Ascending aorta (tissue), 2 donors: ENCODE data around the gene COA8. TPM values are rescaled to one million over a fixed set of nuclear protein-coding genes. Genes with fewer than 3 reads are reported as not detected.

Source experiments
- DNase-seq, 2 donors: peaks; one replicate each; pipeline ENCODE4 v3.0.0-alpha.2; 2019; ENCODE audit warnings: low spot score in 2 of 2
- H3K27ac ChIP-seq, 2 donors: fragments of 200-600 bp; sonication (generic); one replicate each; pipeline ENCODE4 v1.5.1; 2016 to 2017; ENCODE audit warnings: mild to moderate bottlenecking in 1 of 2
- H3K27me3 ChIP-seq: fragments of 200-600 bp; sonication (generic); one replicate; pipeline ENCODE4 v1.5.1; 2017
- H3K36me3 ChIP-seq, 2 donors: fragments of 200-600 bp; sonication (generic); one replicate each; pipeline ENCODE4 v1.5.1; 2016
- H3K4me1 ChIP-seq, 2 donors: fragments of 200-600 bp; sonication (generic); one replicate each; pipeline ENCODE4 v1.5.1; 2016 to 2017; ENCODE audit warnings: mild to moderate bottlenecking in 1 of 2
- H3K4me3 ChIP-seq, 2 donors: fragments of 200-600 bp; sonication (generic); one replicate each; pipeline ENCODE4 v1.5.1; 2016 to 2017; ENCODE audit warnings: mild to moderate bottlenecking in 1 of 2
- H3K9me3 ChIP-seq, 2 donors: fragments of 200-600 bp; sonication (generic); one replicate each; pipeline ENCODE4 v1.5.1; 2016
- intact Hi-C: fragments of 100-400 bp; cut with DNase I; formaldehyde crosslinking; loops from one replicate; pipeline ENCODE4 v1.15.1; 2023
- total RNA-seq: library from RNA; depleted of rRNA; stranded (reverse); fragments of >200 nt; gene quantifications from one replicate; pipeline ENCODE4 v1.1.0, GENCODE V29; 2016
- TF ChIP-seq, protein P1 (sequence below), 3 experiments: fragments of 200-600 bp in 2 of 3; fragments of 450-650 bp in 1 of 3; sonication (generic) in 2 of 3; IDR thresholded peaks; one replicate each; pipeline ENCODE4 v1.5.1; 2016 to 2019; ENCODE audit warnings: antibody characterized with exemption in 3 of 3, mild to moderate bottlenecking in 1 of 3, moderate library complexity in 1 of 3

COA8 gene
- total RNA-seq, 1 donor from 2014 or later = 37.7 TPM

GRCh38 chr14:103528146-103528586 is 34.6 kb upstream of the COA8 start:
- peak overlapping the region; percentile 84 to 87 for H3K27ac ChIP-seq
- peaks cover 8 to 19% of the 10 kb centered on the region in 2 donors for H3K4me1 ChIP-seq
- intact Hi-C loops = no loop called here
- TF ChIP-seq, protein P1, sequence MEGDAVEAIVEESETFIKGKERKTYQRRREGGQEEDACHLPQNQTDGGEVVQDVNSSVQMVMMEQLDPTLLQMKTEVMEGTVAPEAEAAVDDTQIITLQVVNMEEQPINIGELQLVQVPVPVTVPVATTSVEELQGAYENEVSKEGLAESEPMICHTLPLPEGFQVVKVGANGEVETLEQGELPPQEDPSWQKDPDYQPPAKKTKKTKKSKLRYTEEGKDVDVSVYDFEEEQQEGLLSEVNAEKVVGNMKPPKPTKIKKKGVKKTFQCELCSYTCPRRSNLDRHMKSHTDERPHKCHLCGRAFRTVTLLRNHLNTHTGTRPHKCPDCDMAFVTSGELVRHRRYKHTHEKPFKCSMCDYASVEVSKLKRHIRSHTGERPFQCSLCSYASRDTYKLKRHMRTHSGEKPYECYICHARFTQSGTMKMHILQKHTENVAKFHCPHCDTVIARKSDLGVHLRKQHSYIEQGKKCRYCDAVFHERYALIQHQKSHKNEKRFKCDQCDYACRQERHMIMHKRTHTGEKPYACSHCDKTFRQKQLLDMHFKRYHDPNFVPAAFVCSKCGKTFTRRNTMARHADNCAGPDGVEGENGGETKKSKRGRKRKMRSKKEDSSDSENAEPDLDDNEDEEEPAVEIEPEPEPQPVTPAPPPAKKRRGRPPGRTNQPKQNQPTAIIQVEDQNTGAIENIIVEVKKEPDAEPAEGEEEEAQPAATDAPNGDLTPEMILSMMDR (IDR thresholded peaks at IDR 0.05) = no peak
- no peaks in the 10 kb centered on the region for H3K9me3 ChIP-seq
- H3K36me3 ChIP-seq = no peaks in the 10 kb centered on the region
- DNase-seq = no peak
- no peaks in the 10 kb centered on the region for H3K27me3 ChIP-seq
- H3K4me3 ChIP-seq = peak overlapping the region; percentile 76 to 90

- Histone ChIP-seq H3K4me1 (peaks cover 7 to 18% of the 10 kb centered on the region in 2 donors), H3K4me3 (peak within 1 kb of the TSS; percentile 76 to 90), H3K27me3 (no peaks in the 10 kb centered on the region), H3K36me3 (no peaks in the 10 kb centered on the region), H3K27ac (peak within 1 kb of the TSS; percentile 84 to 87), H3K9me3 (no peaks in the 10 kb centered on the region)
- TF ChIP-seq, protein P1 (IDR thresholded peaks at IDR 0.05) = no peak
- peak; percentile 58 to 94 for DNase-seq
- intact Hi-C loops = no loop called here
These were observed 34.0 kb upstream of the COA8 start, which contains the start of gene TRMT61A for GRCh38 chr14:103528587-103529382. TSS of gene TRMT61A (plus strand) at chr14:103529196. CDS start at chr14:103529979, 783 bp downstream.

DNA sequence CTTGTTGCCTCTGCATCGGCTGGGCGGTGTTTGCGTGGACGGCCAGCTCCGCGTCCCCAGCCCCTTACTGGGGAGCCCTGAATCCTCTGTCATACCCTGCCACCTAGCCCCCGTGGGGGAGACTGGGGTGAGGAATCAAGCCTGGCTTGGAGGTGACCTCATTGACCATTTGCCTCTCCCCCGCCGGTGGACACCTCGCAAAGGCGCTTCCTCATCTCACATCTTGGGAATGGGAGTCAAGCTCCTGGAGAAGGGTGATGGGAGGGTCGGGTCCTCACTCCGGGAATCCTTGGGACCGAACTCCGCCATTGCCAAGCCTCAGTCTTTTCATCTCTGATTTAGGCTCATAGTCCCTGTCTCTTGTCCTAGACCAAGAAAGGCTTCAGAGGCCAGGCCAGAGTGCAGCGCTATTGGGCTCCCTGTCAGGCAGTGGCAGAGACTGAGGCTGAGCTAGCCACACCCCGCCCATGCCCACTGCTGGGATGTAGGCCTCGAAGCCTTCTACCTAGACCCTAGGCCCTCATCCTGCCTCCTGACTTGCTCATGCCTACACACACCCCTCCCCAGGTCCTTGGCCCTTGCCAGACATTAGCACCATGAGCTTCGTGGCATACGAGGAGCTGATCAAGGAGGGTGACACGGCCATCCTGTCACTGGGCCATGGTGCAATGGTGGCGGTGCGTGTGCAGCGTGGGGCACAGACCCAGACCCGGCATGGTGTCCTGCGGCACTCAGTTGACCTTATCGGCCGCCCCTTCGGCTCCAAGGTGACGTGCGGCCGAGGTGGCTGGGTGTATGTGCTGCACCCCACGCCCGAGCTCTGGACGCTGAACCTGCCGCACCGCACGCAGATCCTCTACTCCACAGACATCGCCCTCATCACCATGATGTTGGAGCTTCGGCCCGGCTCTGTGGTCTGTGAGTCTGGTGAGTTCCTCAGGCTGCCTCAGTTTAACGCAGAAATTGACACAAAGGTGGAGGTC is 33.1 kb upstream of the COA8 start:
- H3K9me3 ChIP-seq = no peaks in the 10 kb centered on the region
- H3K27ac ChIP-seq = peak overlapping the region; percentile 84 to 87
- TF ChIP-seq, protein P1 (IDR thresholded peaks at IDR 0.05) = no peak
- H3K27me3 ChIP-seq = no peaks in the 10 kb centered on the region
- peak overlapping the region; percentile 76 to 90 for H3K4me3 ChIP-seq
- intact Hi-C loops = no loop called here
- H3K36me3 ChIP-seq = peaks cover 4 to 7% of the 10 kb centered on the region in 2 donors
- peaks cover 7 to 18% of the 10 kb centered on the region in 2 donors for H3K4me1 ChIP-seq
- DNase-seq = no peak

DNA sequence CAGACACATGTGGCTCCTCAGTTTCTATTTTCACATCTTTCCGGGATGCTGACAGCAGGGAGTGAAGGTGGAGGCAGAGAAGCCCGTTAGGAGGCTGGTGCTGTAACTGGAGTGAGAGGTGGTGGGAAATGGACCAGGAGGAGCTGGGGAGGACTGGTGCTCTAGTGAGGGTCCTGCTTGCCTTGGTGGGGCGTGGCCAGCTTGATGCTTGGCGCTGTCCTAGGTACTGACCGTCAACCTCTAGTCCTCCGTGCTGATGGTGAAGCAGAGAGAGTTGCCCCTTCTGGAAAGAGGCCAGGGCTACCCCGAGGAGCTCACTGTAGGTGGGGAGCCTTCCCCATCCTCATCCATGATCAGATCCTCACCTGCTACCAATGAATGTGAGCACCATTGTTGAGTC is 32.4 kb upstream of the COA8 start:
- H3K9me3 ChIP-seq = no peaks in the 10 kb centered on the region
- intact Hi-C loops = no loop called here
- H3K27me3 ChIP-seq = no peaks in the 10 kb centered on the region
- peaks cover 9 to 12% of the 10 kb centered on the region in 2 donors for H3K36me3 ChIP-seq
- H3K4me1 ChIP-seq = peaks cover 7 to 18% of the 10 kb centered on the region in 2 donors
- TF ChIP-seq, protein P1 (IDR thresholded peaks at IDR 0.05) = no peak
- no peak overlapping the region for H3K27ac ChIP-seq
- peak overlapping the region in 1 of 2 donors; percentile 90 for H3K4me3 ChIP-seq
- no peak for DNase-seq

DNA sequence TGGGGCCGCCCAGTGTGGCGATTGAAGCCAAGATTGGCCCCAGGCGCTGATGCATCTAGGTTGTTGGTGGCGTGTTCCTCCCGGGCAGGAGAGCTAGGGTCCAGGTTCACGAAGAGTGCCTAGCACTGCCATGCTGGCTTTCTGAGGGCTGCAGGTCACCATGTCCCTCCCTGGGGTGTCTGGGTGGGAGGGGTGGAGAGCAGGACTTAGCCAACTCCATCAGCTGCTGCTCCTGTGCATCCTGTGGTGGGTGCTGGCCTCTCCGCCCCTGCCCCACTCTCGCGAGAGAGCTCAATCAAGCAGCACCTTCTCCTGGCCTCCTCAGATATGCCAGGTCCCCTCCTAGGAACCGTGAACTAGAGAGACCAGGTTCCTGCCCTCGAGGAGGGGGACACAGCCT is 31.9 kb upstream of the COA8 start:
- DNase-seq = no peak
- peak overlapping the region in 1 of 2 donors; percentile 90 for H3K4me3 ChIP-seq
- peaks cover 9 to 15% of the 10 kb centered on the region in 2 donors for H3K36me3 ChIP-seq
- intact Hi-C loops = no loop called here
- H3K27ac ChIP-seq = no peak overlapping the region
- H3K27me3 ChIP-seq = no peaks in the 10 kb centered on the region
- peaks cover 7 to 18% of the 10 kb centered on the region in 2 donors for H3K4me1 ChIP-seq
- no peaks in the 10 kb centered on the region for H3K9me3 ChIP-seq
- TF ChIP-seq, protein P1 (IDR thresholded peaks at IDR 0.05) = no peak
